H7 (cell line): ENCODE data around the gene SLC38A4. TPM values are rescaled to one million over a fixed set of nuclear protein-coding genes. Genes with fewer than 3 reads are reported as not detected.
"Not testable (repeated sequence)": the region's sequence is repeated elsewhere in the genome, so short reads cannot be mapped to it uniquely, and the experiment has no call there.

ENCODE experiments used
- DNase-seq: peaks from one replicate; pipeline ENCODE4 v3.0.0; 2012
- H3K27me3 ChIP-seq: 2 replicates; pipeline ENCODE4 v1.6.0; 2011; ENCODE audit warnings: mild to moderate bottlenecking, low read length; ENCODE audit not compliant: control insufficient read depth, insufficient read depth
- H3K36me3 ChIP-seq: replicated peaks from 2 replicates; pipeline ENCODE4 v1.5.1; 2011; ENCODE audit warnings: low read length; ENCODE audit not compliant: control insufficient read depth, insufficient read depth
- H3K4me3 ChIP-seq: 2 replicates; pipeline ENCODE4 v1.5.1; 2011; ENCODE audit warnings: low read depth, mild to moderate bottlenecking, control low read depth, low read length, moderate library complexity; ENCODE audit not compliant: insufficient read depth
- total RNA-seq: library from RNA; depleted of rRNA; stranded (reverse); fragments of >200 nt; shearing (Covaris generic); gene quantifications from 2 replicates; pipeline ENCODE4 v1.2.3, GENCODE V29; 2014

Gene SLC38A4
- total RNA-seq, 1 experiment from 2014 or later = 0.62 TPM

DNA sequence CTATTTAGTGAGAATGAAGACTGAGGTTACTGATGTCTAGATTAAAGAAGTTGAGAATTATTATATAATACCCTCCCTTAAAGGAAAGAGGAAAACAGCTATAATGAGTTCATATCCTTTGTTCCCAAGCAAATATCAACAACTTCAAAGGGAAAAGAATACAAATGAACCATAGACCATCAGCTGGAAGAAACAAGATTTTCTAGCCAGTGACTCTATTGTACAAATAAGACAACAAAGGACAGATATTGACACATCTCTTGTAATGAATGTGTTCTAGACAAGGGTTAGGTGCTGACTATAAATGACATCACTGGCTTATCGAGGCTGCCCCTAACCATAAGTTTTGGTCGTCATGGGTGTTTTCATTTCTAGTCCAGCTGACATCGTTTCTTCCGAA lies 48.2 kb downstream of the SLC38A4 start:
- no peak for DNase-seq
- H3K27me3 ChIP-seq = no peaks in the 10 kb centered on the region
- no peak overlapping the region for H3K4me3 ChIP-seq
- H3K36me3 ChIP-seq = no peaks in the 10 kb centered on the region

DNA sequence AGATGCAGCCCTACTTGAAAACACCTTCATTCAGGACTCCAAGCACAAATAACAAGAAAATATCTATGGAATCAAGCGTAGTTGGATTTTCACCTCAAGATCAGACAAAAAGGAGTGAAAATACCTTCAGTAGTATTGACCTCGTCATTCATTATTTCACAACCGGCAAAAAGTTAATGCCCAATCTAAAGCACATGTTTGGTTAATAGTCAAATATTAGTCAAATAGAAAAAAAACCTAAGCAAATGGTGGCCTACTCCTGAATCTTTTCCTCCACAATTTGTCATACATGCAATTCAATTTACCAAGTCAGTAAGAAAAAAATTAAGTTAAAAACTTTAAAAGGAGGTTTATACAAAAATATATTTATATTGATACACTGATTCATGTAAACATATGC lies 50.0 kb downstream of the SLC38A4 start:
- no peak overlapping the region for H3K4me3 ChIP-seq
- no peak for DNase-seq
- H3K27me3 ChIP-seq = no peaks in the 10 kb centered on the region
- no peaks in the 10 kb centered on the region for H3K36me3 ChIP-seq

DNA sequence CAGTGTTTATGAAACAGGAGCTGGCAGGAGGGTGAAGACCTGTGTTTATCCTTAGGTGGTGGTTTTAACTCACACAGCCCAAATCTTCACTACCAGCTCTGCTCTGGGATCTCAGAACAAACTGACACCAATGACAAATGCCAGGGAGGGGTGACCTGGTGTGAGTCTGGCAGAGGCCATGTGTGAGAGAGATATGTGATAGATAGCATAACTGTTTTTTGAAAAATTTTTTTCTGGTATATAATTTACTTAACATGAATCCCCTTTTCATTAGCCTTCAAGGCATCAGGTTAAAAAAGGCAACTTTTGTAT lies 51.5 kb downstream of the SLC38A4 start:
- Histone ChIP-seq H3K36me3 (no peaks in the 10 kb centered on the region), H3K4me3 (no peak overlapping the region), H3K27me3 (no peaks in the 10 kb centered on the region)
- DNase-seq = no peak

DNA sequence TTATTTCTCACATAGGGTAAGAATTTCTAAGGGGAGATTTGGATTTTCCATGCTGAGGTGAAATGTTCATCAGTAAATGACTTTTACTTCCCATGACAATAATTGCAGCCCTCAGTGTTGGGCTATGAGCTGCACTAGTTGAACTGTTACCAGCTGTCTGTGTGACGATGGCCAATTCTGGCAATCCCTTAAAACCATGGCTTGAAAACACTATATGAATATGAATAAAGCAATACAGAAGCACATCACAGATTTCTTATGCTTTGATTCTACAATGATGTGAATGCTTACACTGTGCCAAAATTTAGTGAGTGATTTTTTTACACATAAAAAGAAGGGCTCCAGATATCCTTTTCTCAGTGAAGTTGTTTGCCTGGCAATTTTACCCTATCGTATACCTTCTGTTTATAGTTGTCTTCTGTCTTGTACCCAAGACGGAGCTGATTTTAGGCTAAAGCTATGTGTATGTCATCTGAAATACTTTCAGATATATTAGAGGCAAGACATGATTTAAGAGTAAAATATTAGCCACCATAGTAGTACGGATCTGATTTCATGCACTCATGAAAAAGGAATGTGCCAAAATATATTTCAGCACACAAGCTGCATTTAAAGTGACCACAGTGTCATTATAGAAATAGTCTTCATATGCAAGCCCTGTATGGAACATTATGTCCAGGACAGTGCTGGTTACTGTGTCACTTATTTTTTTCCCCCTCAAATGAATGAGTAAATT lies 52.0 kb downstream of the SLC38A4 start:
- H3K27me3 ChIP-seq = no peaks in the 10 kb centered on the region
- H3K4me3 ChIP-seq = no peak overlapping the region
- DNase-seq = no peak
- no peaks in the 10 kb centered on the region for H3K36me3 ChIP-seq

DNA sequence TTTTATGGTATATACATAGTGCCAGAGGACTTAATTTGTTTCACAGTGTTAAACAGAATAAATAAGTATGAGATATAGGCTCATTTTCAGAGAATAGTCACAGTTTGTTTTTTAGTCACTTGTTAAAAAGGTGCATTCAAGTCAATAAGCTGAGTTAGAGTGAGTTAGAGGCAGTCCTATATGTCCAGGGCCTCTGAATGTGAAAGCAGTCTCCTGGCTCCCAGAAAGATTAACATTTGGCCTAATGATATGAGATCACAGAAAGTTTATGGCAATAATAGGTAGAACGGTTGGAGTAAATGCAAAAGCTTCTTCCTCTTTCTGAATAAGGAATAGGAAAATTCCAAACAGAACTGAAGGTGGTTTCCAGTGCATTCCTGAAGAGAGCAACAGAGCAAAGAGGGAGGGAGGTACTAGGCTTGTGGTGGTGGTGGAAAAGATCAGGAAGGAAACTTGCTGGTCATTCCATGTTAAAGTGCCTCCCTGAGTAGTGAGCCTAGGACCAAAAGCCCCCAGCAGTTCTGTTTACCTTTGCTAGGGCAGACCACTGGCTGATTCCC lies 54.4 kb downstream of the SLC38A4 start:
- Histone ChIP-seq H3K4me3 (no peak overlapping the region), H3K36me3 (no peaks in the 10 kb centered on the region), H3K27me3 (no peaks in the 10 kb centered on the region)
- no peak for DNase-seq

DNA sequence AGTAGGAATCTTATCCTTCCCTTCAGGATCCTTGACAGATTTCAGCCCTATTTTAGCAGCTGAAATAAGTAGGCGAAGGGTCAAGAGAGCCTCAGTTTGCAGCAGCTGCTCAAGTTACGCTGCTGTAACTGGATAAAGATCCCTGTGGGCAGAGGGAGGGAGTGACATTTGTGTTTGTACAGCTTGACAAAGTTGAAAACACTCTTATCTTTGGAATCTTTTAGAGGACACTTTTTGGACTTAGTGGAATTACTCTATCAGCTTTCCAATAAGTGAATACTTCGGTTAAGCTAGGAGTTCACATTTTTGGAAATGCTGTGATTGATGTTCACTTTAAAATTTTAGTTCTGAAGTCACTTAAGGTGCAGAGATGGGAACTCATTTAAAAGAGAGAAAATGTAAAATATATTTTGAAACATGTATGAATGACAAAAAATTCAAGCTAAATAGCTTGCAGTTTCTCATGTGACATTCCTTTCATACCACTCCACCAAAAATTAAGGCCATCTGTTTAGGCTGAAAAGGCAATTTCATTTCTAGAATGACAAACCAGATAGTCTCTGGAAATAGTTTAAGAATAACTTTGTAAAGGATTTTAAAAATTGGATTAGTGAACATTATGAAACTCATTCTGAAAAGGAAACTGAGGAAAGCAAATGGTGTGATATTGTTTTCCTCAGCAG lies 55.2 kb downstream of the SLC38A4 start:
- Histone ChIP-seq H3K27me3 (no peaks in the 10 kb centered on the region), H3K36me3 (no peaks in the 10 kb centered on the region), H3K4me3 (no peak overlapping the region)
- DNase-seq = peak; percentile 2

DNA sequence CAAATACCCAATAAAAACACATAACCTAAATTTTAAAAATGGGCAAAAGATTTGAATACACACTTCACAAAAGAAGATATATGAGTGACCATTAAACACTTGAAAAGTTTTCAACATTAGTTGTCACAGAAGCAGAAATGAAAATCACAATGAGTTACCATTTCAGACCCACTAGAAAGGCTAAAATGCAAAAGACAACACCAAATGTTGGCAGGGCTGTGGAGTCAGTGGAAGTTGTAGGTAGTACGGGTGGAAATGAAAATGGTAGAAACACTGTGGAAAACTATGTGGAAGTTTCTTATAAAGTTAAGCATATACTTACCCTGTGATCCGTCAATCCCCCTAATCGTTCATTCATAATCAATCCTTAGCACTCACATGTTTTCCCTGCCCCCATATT lies 61.8 kb downstream of the SLC38A4 start:
- Histone ChIP-seq H3K36me3 (no peaks in the 10 kb centered on the region), H3K27me3 (no peaks in the 10 kb centered on the region), H3K4me3 (no peak overlapping the region)
- no peak for DNase-seq

DNA sequence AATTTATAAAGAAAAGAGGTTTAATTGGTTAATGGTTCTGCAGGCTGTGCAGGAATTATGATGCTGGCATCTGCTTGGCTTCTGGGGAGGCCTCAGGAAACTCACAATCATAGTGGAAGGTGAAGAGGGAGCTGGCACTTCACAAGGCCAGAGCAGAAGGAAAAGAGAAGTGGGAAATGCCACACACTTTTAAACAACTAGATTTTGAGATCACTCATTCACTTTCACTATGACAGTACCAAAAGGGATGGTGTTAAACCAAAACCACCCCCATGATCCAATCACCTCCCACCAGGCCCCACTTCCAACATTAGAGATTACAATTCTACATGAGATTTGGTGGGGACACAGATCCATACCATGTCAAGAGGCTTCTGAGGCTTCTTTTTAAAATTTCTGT lies 62.6 kb downstream of the SLC38A4 start:
- Histone ChIP-seq H3K36me3 (no peaks in the 10 kb centered on the region), H3K27me3 (no peaks in the 10 kb centered on the region), H3K4me3 (no peak overlapping the region)
- DNase-seq = no peak

DNA sequence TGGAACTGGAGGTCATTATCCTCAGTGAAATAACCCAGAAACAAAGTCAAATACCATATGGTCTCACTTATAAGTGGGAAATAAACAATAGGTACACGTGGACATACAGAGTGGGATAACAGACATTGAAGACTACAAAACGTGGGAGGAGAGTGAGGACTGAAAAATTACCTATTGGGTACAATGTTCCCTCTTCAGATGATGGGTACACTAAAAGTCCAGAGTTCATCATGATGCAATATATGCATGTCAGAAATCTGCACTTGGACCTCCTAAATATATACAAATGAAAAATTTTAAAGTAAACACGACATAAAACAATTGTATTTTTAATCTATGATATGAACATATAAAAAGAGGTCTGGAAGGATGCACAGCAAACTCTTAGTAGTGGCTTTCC lies 71.2 kb downstream of the SLC38A4 start:
- H3K4me3 ChIP-seq = no peak overlapping the region
- H3K36me3 ChIP-seq = no peaks in the 10 kb centered on the region
- DNase-seq = no peak
- H3K27me3 ChIP-seq = no peaks in the 10 kb centered on the region

DNA sequence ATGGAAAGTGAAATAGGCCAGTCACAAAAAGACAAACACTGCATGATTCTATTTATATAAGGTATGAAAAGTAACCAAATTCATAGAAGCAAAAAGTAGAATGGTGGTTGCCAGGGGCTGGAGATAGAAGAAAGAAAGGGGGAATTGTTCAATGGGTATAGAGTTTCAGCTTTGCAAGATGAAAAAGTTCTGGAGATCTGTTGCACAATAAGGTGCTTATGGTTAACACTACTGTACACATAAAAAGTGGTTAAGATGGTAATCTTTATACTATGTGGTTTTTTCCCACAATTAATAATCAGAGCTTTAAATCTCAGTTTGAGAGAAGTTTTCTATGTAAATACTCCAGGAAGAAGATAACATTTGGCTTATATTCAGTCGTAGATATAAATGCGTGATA lies 73.4 kb downstream of the SLC38A4 start:
- H3K4me3 ChIP-seq = no peak overlapping the region
- DNase-seq = no peak
- H3K27me3 ChIP-seq = no peaks in the 10 kb centered on the region
- no peaks in the 10 kb centered on the region for H3K36me3 ChIP-seq

DNA sequence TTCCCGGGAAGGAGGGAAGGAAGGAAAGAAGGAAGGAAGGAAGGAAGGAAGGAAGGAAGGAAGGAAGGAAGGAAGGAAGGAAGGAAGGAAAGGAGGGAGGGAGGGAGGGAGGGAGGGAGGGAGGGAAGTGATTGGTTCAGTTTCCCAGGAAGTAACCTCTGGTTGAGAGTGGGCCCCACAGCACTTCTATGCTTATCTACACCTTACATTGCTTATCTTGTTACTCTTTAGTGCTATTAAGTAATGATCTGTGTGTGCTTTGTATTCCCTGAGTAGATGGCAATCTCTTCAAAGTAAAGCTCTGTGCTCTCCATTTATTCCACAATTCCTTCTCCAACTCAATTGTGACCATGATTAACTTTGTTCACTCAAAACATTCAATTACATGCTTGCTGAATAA lies 74.6 kb downstream of the SLC38A4 start:
- no peak for DNase-seq
- Histone ChIP-seq H3K36me3 (no peaks in the 10 kb centered on the region), H3K4me3 (no peak overlapping the region), H3K27me3 (no peaks in the 10 kb centered on the region)

DNA sequence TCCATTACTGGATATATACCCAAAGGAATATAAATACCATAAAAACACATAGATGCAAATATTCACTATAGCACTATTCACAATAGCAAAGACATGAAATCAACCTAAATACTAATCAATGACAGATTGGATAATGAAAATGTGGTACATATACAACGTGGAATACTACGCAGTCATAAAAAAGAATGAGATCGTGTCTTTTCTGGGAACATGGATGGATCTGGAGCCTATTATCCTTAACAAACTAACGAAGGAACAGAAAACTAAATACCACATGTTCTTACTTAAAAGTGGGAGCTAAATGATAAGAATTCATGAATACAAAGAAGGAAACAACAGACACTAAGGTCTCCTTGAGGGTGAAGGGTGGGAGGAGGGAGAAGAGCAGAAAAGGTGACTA lies 76.5 kb downstream of the SLC38A4 start:
- DNase-seq = no peak
- Histone ChIP-seq H3K4me3 (no peak overlapping the region), H3K36me3 (no peaks in the 10 kb centered on the region), H3K27me3 (no peaks in the 10 kb centered on the region)

DNA sequence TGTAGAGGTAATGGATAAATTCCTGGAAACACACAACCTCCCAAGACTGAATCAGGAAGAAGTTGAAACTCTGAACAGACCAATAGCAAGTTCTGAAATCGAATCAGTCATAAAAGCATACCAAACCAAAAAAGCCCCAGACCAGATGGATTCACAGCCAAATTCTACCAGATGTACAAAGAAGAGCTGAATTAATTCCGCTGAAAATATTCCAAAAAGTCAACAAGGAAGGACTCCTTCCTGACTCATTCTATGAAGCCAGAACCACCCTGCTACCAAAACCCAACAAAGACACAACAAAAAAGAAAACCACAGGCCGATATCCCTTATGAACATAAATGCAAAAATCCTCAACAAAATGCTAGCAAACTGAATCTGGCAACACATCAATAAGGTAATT lies 81.5 kb downstream of the SLC38A4 start:
- DNase-seq = no peak
- Histone ChIP-seq H3K27me3 (no peaks in the 10 kb centered on the region), H3K36me3 (no peaks in the 10 kb centered on the region), H3K4me3 (no peak overlapping the region)

DNA sequence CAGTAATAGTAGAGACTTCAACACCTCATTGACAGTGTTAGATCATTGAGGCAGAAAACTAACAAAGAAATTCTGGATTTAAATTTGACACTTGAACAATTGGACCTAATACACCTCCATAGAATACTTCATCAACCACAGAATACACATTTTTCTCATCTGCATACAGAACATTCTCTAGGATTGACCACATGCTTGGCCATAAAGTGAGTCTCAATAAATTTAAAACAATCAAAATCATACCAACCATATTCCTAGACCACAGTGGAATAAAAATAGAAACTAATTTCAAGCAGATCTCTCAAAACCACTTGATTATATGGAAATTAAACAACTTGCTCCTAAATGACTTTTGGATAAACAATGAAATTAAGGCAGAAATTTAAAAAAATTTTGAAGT lies 82.3 kb downstream of the SLC38A4 start:
- Histone ChIP-seq H3K4me3 (no peak overlapping the region), H3K27me3 (no peaks in the 10 kb centered on the region), H3K36me3 (no peaks in the 10 kb centered on the region)
- no peak for DNase-seq

DNA sequence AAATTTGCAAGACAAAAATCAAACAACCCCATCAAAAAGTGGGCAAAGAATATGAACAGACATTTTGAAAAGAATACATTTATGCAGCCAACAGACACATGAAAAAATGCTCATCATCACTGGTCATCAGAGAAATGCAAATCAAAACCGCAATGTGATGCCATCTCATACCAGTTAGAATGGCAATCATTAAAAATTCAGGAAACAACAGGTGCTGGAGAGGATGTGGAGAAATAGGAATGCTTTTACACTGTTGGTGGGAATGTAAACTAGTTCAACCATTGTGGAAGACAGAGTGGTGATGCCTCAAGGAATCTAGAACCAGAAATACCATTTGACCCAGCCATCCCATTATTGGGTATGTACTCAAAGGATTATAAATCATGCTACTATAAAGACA lies 83.5 kb downstream of the SLC38A4 start:
- DNase-seq, H3K36me3 ChIP-seq, H3K4me3 ChIP-seq, H3K27me3 ChIP-seq: not testable (repeated sequence)
